NCI-H146 treated with DMSO at 0.1 percent for 48 hours (cell line): ENCODE measurements around the gene OR2T2.
A peak's percentile ranks its signal among the peaks of the same experiment; 100 is the strongest.
"Not testable (repeated sequence)": the region's sequence is repeated elsewhere in the genome, so short reads cannot be mapped to it uniquely, and the experiment has no call there.

Experiments
- DNase-seq: peaks from one replicate; lab custom pipeline; 2025; ENCODE audit not compliant: unreplicated experiment; lab: John Stamatoyannopoulos, UW

The OR2T2 gene

GRCh38 chr1:248445399-248445798 is at the start of gene OR2T2:
TSS of gene OR2T2 (plus strand) at chr1:248445637. CDS start at chr1:248452798, 7,161 bp downstream.
- not testable (repeated sequence) for DNase-seq

GRCh38 chr1:248402748-248403147 is 42.7 kb upstream of the OR2T2 start, which contains the start of gene OR2T1:
TSS of gene OR2T1 (plus strand) at chr1:248403048. CDS start at chr1:248406148, 3,100 bp downstream.
- DNase-seq = no peak

- peak; percentile 30 for DNase-seq
Observed at GRCh38 chr1:248404024-248404423, 41.4 kb upstream of the OR2T2 start.

GRCh38 chr1:248406721-248407692 is 38.4 kb upstream of the OR2T2 start:
- DNase-seq = no peak

GRCh38 chr1:248416226-248416625 is 29.2 kb upstream of the OR2T2 start:
- no peak for DNase-seq

- no peak for DNase-seq
Observed at GRCh38 chr1:248417854-248418253, 27.6 kb upstream of the OR2T2 start.

- DNase-seq = no peak
Observed at GRCh38 chr1:248421384-248421783, 24.1 kb upstream of the OR2T2 start.

- not testable (repeated sequence) for DNase-seq
Observed at GRCh38 chr1:248427526-248428191, 17.8 kb upstream of the OR2T2 start.

- not testable (repeated sequence) for DNase-seq
Observed at GRCh38 chr1:248428192-248428533, 17.3 kb upstream of the OR2T2 start.

- not testable (repeated sequence) for DNase-seq
Observed at GRCh38 chr1:248431683-248432082, 13.8 kb upstream of the OR2T2 start.

GRCh38 chr1:248432201-248432600 is 13.2 kb upstream of the OR2T2 start:
- not testable (repeated sequence) for DNase-seq

GRCh38 chr1:248433811-248434415 is 11.5 kb upstream of the OR2T2 start:
- DNase-seq = not testable (repeated sequence)

GRCh38 chr1:248434913-248435312 is 10.5 kb upstream of the OR2T2 start:
- DNase-seq = not testable (repeated sequence)

- DNase-seq = not testable (repeated sequence)
Observed at GRCh38 chr1:248436303-248436702, 9.1 kb upstream of the OR2T2 start.

- DNase-seq = not testable (repeated sequence)
Observed at GRCh38 chr1:248438668-248439067, 6.8 kb upstream of the OR2T2 start.

- not testable (repeated sequence) for DNase-seq
Observed at GRCh38 chr1:248439283-248439682, 6.2 kb upstream of the OR2T2 start.

GRCh38 chr1:248442500-248443277 is 2.7 kb upstream of the OR2T2 start:
- not testable (repeated sequence) for DNase-seq

GRCh38 chr1:248444603-248445002 is 834 bp upstream of the OR2T2 start:
- DNase-seq = not testable (repeated sequence)

GRCh38 chr1:248448409-248449074 is 3.1 kb downstream of the OR2T2 start:
- DNase-seq = not testable (repeated sequence)
